H1 (cell line): ENCODE data around the gene ZNF652.

Source experiments
- BACH1 ChIP-seq: IDR thresholded peaks from 2 replicates; pipeline ENCODE4 v1.6.1; 2012; ENCODE audit warnings: low read length, improper control_type of control experiment
- CTCF ChIP-seq, 3 experiments: IDR thresholded peaks; 1 replicate in 2 of 3; 2 replicates in 1 of 3; pipeline versions ENCODE4 v1.5.1 to v1.6.1; 2011; ENCODE audit warnings: low read length in 3 of 3, mild to moderate bottlenecking in 3 of 3, inconsistent platforms in 2 of 3, low read depth in 1 of 3, moderate library complexity in 1 of 3; ENCODE audit not compliant: insufficient read depth in 1 of 3; ENCODE audit errors: control extremely low read depth in 1 of 3
- EZH2 ChIP-seq: fragments of 200-600 bp; sonication (generic); IDR thresholded peaks from 2 replicates; pipeline ENCODE4 v1.7.1; 2012; ENCODE audit warnings: low read depth, mild to moderate bottlenecking, moderate library complexity, low read length, inconsistent platforms; ENCODE audit not compliant: severe bottlenecking
- KDM5A ChIP-seq: fragments of 200-600 bp; IDR thresholded peaks from 2 replicates; pipeline ENCODE4 v1.7.1; 2012; ENCODE audit warnings: mild to moderate bottlenecking, low read length, inconsistent platforms, mixed read lengths
- NRF1 ChIP-seq: IDR thresholded peaks from 2 replicates; pipeline ENCODE4 v1.6.1; 2011; ENCODE audit warnings: mild to moderate bottlenecking, low read depth, low read length, improper control_type of control experiment
- POLR2A ChIP-seq, 2 experiments: IDR thresholded peaks; 1 replicate in 1 of 2; 2 replicates in 1 of 2; pipeline ENCODE4 v1.6.1; 2011; ENCODE audit warnings: low read depth in 2 of 2, low read length in 2 of 2, mild to moderate bottlenecking in 2 of 2; ENCODE audit errors: control extremely low read depth in 1 of 2
- POLR2AphosphoS5 ChIP-seq: IDR thresholded peaks from 2 replicates; pipeline ENCODE4 v1.6.1; 2011; ENCODE audit warnings: low read depth, low read length
- SP1 ChIP-seq: IDR thresholded peaks from 2 replicates; pipeline ENCODE4 v1.6.1; 2011; ENCODE audit warnings: low read depth, low read length
- TAF1 ChIP-seq: IDR thresholded peaks from 2 replicates; pipeline ENCODE4 v1.6.1; 2011; ENCODE audit warnings: mild to moderate bottlenecking, low read depth, low read length
- YY1 ChIP-seq: IDR thresholded peaks from 2 replicates; pipeline ENCODE4 v1.6.1; 2011; ENCODE audit warnings: low read depth, mild to moderate bottlenecking, low read length

DNA sequence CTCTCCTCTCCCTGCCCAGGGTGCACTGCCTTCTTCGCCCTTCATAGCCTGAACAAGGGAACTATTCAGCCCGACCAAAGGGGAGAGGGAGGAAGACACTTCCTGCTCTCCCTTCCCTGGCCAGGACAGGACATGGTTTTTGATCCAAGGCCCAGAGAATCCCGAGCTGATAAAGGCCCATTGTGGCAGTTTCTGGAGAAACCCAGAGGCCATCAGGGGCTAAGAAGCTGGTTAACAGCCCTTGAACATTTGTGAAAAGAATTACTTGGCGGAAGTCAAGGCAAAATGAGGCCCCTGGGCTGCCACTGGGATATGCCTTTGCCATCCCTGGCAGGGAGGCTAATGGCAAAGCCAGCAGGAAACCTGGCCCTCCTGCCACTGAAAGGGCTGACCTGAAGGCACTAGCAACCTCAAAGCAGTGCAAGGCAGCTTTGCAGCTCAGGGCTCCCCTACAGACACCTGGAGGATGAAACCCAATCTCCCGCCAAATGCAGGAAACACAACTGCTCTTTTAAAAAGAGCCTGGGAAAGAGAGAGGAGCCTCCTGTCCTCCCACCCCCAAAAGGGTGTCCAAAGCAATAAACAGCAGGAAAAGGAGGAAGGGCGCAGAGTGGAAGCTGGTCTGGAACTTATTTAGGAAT lies 40.0 kb upstream of the ZNF652 start:
- TF ChIP-seq CTCF (IDR thresholded peaks at IDR 0.05; ENCODE audit: control extremely low read depth in 1 of 3, insufficient read depth in 1 of 3, low read depth in 1 of 3, low read length in 3 of 3) (no peak), POLR2A (IDR thresholded peaks at IDR 0.05; ENCODE audit: control extremely low read depth in 1 of 2, low read depth in 2 of 2, low read length in 2 of 2) (no peak), TAF1 (no peak), KDM5A (no peak), BACH1 (no peak), NRF1 (no peak), SP1 (no peak), EZH2 (no peak), POLR2AphosphoS5 (no peak), YY1 (no peak)
